Tibial nerve (tissue), 4 donors: ENCODE measurements around the gene CHN1.

ENCODE experiments used
- EP300 ChIP-seq, 2 donors: sonication (generic); formaldehyde crosslinking; IDR thresholded peaks; one replicate each; pipeline ENCODE4 v1.6.1; 2017; ENCODE audit warnings: antibody characterized with exemption in 2 of 2, mild to moderate bottlenecking in 1 of 2
- POLR2A ChIP-seq, 2 donors: fragments of 450-650 bp; IDR thresholded peaks; one replicate each; pipeline ENCODE4 v1.6.1; 2017; ENCODE audit warnings: antibody characterized with exemption in 2 of 2, mild to moderate bottlenecking in 2 of 2, moderate library complexity in 2 of 2
- TF ChIP-seq, protein P1 (sequence below), 5 experiments: fragments of 200-600 bp in 3 of 5; fragments of 450-650 bp in 2 of 5; sonication (generic) in 3 of 5; IDR thresholded peaks; one replicate each; pipeline ENCODE4 v1.5.1; 2016 to 2019; ENCODE audit warnings: antibody characterized with exemption in 5 of 5, mild to moderate bottlenecking in 3 of 5, moderate library complexity in 2 of 5

DNA sequence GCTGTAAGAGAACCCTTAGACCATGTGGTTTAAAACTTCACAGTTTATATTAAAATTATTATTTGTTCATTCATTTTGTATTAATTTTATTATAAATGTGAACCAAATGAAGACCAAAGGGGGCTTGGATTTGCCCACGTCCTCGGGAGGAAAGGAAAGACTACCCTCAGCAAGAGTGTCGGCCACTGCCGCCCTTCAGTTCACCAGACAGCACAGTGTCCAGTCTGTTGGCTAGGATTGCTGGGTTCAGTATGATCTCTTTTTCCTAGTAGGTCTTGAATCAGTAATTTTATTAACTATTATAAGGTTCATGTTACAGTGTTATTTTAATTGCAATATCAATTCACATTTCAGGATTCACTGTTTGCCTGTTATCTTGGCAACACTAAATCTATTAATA, 162.7 kb downstream of the CHN1 start:
- TF ChIP-seq, protein P1, sequence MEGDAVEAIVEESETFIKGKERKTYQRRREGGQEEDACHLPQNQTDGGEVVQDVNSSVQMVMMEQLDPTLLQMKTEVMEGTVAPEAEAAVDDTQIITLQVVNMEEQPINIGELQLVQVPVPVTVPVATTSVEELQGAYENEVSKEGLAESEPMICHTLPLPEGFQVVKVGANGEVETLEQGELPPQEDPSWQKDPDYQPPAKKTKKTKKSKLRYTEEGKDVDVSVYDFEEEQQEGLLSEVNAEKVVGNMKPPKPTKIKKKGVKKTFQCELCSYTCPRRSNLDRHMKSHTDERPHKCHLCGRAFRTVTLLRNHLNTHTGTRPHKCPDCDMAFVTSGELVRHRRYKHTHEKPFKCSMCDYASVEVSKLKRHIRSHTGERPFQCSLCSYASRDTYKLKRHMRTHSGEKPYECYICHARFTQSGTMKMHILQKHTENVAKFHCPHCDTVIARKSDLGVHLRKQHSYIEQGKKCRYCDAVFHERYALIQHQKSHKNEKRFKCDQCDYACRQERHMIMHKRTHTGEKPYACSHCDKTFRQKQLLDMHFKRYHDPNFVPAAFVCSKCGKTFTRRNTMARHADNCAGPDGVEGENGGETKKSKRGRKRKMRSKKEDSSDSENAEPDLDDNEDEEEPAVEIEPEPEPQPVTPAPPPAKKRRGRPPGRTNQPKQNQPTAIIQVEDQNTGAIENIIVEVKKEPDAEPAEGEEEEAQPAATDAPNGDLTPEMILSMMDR (IDR thresholded peaks at IDR 0.05) = no peak
- no peak for TF ChIP-seq POLR2A (IDR thresholded peaks at IDR 0.05)
- no peak for TF ChIP-seq EP300 (IDR thresholded peaks at IDR 0.05)
